ENCODE data around the gene IFNK.
A peak's percentile ranks its signal among the peaks of the same experiment; 100 is the strongest.

Gene IFNK

DNA sequence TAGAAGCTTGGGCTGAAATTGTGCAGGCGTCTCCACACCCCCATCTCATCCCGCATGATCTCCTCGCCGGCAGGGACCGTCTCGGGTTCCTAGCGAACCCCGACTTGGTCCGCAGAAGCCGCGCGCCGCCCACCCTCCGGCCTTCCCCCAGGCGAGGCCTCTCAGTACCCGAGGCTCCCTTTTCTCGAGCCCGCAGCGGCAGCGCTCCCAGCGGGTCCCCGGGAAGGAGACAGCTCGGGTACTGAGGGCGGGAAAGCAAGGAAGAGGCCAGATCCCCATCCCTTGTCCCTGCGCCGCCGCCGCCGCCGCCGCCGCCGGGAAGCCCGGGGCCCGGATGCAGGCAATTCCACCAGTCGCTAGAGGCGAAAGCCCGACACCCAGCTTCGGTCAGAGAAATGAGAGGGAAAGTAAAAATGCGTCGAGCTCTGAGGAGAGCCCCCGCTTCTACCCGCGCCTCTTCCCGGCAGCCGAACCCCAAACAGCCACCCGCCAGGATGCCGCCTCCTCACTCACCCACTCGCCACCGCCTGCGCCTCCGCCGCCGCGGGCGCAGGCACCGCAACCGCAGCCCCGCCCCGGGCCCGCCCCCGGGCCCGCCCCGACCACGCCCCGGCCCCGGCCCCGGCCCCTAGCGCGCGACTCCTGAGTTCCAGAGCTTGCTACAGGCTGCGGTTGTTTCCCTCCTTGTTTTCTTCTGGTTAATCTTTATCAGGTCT lies 49.0 kb downstream of the IFNK start, which contains the start of gene C9orf72:
Gene C9orf72 (minus strand): TSS at position 564 of the 716 bp plus-strand sequence. CDS start 6,361 bp downstream, outside the sequence.
- DNase-seq (ENCODE audit: low read depth in 3 of 3, low spot score in 1 of 3) = peak; percentile 55 to 88 (median 80)

DNA sequence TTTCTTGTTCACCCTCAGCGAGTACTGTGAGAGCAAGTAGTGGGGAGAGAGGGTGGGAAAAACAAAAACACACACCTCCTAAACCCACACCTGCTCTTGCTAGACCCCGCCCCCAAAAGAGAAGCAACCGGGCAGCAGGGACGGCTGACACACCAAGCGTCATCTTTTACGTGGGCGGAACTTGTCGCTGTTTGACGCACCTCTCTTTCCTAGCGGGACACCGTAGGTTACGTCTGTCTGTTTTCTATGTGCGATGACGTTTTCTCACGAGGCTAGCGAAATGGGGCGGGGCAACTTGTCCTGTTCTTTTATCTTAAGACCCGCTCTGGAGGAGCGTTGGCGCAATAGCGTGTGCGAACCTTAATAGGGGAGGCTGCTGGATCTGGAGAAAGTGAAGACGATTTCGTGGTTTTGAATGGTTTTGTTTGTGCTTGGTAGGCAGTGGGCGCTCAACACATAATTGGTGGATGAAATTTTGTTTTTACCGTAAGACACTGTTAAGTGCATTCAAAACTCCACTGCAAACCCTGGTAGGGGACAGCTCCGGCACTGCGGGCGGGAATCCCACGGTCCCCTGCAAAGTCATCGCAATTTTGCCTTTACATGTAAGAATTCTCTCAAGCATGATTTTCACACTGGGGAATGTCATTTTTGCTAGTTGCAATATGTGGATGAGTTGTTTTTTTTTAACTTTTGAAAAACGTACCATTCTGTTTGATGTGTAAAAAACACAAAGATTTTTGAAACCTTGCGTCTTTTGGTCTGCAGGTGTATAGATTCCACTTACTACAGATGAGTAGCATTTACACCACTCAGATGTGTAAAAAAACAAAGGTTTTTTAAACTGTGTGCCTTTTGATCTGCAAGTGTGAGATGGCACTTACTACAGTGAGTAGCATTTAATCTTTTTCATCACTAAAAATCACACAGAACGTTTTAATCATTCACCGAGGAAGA lies 49.8 kb downstream of the IFNK start:
- DNase-seq (ENCODE audit: low read depth in 3 of 3, low spot score in 1 of 3) = peak; percentile 77 to 94 (median 89)
